ENCODE measurements around the gene ASB6.
A peak's percentile ranks its signal among the peaks of the same experiment; 100 is the strongest.
"Not testable (repeated sequence)": the region's sequence is repeated elsewhere in the genome, so short reads cannot be mapped to it uniquely, and the experiment has no call there.

Gene ASB6

DNA sequence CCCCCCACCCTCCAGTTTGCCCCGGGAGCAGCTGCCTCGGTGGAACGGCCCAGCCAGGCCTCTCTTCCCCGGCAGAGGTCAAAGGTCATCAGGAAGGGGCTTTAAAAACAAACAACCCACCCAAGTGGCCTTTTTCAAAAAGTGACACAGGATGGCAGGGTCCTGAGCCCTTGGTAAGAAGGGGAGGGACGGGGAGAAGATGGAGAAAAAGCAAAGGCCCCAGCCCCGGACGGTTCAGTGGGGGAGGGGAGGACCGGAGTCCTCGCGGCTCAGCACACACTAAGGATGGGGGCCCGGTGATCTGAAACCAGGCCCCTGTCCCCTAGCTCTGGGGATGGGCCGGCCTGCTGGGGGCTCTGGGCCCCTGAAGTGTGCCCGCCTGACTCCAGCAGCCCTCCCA lies 24.6 kb upstream of the ASB6 start:
- no peak for DNase-seq

DNA sequence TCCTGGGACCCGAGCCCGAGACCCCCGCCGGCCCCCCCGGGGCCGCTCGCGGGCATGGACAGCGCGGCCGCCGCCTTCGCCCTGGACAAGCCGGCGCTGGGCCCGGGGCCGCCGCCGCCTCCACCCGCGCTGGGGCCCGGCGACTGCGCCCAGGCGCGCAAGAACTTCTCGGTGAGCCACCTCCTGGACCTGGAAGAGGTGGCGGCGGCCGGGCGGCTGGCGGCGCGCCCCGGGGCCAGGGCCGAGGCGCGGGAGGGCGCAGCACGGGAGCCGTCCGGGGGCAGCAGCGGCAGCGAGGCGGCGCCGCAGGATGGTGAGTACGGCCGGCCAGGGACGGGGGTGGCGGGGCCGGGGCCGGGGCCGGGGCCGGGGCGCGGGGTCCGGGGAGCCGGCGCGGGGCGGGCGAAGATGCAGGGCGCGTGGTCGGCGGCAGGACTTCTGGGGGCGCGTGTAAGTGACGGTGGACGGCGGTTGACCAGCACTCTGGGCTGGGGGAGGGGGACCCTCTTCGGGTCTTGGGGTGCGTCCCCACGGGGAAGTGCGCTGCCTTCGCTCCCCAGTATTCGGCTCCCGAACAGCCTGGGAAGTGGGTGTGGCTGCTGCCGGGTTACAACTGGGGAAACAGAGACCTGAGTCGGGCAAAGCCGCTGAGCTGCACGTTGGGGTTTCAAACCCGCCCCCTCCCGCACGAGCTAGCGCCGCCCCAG lies 24.0 kb upstream of the ASB6 start:
- no peak for DNase-seq

DNA sequence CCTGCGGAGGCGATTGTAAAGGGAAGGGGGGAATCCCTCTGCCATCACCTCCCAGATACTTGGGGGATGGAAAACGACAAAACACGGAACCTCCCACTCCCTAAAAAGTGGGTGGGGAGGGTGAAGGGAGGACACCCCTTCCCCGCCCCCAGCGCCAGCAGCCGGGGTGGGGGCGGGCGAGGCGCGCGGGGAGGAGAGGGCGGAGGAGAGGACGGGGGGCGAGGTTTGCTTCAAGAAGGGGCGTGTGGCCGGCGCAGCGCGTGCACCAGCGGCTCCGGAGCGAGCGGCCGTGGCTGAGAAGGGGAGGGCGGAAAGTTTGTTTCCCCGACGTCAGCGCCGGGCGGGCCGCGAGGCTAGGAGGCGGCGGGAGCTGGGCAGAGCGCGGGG lies 23.4 kb upstream of the ASB6 start, which contains the start of gene PRRX2:
TSS of gene PRRX2 (plus strand) at position 259 of the 387 bp plus-strand sequence. CDS start 221 bp downstream, outside the sequence.
- peak; percentile 32 for DNase-seq

DNA sequence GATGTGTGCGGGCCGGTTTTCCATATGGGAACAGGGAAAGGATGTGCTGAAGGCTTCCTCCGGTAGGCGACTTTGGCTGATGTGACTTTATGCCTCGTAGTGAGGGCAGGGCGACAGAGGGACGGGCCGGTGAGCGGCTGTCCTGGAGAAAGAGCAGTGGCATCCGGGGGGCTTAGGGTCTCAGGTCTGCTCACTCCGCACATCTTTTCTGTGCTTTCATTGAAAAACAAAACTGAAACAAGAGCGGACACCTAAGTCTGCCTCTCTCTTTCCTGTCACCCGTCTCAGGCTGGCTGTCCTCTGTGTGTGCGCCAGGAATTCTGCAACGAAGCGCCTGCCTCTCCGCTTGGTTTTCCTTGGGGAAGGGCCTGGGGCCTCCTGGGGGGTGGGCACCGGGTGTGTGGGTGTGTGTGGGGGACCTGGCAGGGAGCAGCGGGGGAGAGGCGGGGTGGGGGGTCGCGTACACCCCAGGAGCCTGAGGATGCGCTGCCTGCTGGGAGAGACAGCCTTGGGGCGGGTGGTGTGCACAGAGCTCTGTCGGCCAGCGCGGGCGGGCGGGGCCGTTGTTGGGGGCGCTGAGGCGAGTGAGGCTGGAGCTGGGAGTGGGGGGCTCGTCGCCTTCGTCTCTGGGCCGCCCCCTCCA lies 22.9 kb upstream of the ASB6 start:
- DNase-seq: no peak

DNA sequence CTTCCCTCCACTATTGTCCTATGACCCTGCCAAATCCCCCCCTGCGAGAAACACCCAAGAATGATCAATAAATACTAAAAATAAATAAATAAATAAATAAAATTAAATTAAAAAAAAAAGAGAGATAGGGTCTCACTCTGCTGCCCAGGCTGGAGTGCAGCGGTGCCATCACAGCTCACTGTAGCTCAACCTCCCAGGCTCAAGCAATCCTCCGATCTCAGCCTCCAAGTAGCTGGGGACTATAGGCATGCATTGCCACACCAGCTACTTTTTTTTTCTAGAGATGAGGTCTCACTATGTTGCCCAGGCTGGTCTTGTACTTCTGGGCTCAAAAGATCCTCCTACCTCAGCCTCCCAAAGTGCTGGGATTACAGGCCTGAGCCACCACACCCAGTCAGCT lies 20.3 kb upstream of the ASB6 start:
- DNase-seq: not testable (repeated sequence)

DNA sequence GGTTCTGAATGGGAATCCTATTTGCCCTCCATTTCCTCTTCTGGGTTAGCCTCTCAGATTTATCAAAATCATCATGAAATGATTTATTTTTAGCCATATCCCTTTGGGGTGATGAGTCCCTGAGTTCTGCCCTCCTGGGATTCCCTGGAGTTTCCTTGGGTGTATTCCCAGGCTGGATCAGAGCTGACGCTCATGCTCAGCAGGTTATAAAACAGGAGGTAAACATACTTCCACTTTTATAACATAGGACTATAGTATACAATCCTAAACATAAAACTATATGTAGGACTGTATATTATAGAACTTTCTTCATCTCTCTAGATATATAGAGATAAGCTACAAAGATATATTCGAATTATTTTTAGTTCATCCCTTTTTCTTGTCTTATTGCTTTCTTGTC lies 19.1 kb upstream of the ASB6 start:
- no peak for DNase-seq

DNA sequence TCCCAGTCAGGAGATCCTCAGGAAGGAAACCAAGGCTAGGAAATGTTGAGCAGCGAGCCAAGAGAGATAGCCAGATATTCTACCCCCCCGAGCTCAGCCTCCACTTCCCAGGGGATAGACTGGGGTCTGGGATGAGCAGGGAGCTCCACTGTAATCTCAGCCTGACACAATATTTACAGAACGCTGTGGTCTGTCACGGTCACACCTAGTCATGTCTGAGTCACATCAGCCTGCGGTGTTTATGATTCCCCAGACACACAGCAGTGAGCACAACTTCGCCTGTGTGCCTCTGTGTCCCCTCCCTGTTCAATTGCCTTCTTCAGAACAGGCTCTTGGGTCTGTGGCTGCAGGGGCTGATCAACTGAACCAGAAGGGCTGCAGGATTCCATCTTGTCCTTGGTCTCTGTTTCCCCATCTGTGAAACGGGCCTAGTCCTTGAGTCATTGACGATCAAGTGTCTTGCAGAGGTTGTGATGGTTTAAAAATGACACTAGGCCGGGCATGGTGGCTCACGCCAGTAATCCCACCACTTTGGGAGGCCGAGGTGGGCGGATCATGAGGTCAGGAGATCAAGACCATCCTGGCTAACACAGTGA lies 14.9 kb upstream of the ASB6 start:
- no peak for DNase-seq

DNA sequence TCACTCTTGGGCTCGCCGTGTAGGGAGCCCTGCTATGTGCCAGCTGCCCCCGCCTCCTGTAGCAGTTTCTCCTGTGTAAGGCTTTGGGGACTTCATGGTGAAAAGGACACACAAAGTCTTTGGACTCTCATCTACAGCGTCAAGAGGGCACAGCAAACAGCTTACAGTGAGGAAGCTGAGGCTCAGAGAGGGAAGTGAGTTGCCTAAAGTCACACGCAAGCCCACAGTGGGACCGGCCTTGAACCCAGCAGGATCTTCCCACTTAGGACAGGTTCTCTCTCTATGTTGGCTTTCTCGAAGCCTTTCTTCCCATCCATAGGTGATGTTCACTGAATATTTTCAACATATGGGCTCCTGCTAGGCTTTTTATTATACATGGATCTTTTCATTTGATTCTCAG lies 13.7 kb upstream of the ASB6 start:
- no peak for DNase-seq

DNA sequence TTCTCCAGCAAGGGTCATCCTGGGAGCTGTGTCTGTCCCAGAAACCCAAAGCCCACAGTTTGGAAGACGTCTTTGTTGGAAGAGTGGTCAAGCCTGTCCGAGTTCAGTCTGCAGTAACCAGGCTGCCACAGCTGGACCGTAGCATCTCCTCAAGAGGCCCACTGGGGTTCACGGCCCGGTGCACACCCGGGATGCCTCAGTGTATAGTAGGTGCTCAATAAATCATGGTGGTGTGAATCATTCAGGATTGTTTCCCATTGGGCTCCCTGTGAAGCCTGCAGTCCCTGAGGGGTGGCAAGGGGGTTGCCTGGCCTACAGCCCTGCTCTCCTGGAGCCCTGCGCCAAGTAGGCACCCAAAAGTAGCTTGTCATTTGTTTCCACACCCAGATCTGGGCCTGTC lies 13.2 kb upstream of the ASB6 start:
- no peak for DNase-seq

DNA sequence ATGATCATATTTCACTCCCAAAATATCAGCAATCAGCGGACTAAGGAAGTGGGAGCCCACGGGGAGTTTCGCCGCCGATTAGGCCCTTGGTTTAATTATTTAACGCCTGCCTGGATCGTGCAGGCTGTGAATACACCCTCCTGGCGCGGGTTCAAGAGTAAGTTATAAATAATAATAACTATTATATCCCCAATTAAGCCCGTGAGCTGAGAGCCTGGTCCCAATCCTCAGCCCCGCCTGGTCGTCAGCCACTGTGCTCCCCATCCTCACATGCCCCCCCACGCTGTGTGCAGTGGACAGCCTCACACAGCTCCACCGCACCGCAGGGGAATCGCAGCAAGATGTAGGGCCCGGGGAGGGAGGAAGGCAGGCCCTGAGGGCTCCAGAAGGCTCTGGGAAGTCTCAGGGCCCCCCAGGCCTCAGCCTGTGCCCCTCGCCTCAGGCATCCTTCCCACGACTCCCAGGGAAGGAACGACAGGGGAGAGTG lies 12.6 kb upstream of the ASB6 start:
- DNase-seq: no peak

DNA sequence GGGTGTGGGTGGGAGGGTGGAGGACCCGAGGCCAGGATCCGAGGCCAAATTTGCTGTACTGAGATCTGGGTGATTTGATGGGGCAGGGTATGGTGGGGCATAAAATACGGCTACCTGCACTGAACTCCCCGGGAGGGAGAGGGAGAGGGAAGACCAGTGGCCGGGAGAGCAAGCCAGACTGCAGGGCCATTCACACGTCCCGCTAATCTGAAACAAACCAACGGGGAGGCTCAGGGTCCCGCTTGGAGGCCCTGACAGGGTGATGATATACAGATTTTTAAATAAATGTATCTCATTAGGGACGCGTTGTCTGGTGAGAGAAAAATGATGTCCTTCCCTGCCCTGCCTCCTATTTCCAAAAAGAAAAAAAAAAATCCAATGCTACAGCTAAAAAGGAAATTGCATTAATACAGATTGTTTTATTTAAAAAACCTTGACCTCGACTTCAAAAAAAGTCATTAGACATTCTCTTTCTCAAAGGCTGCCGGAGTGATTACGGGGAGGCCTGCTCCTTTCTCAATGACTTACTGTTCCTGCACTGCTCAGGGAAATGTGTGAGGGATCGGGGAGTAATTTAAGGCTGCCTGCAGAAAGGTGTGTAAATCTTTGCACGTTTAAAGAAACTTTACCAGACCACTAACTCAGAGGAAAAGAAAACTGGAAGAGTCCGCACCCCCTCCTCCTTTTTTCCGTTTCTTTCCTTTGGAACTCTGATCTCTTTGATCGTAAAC lies 12.0 kb upstream of the ASB6 start:
- no peak for DNase-seq

DNA sequence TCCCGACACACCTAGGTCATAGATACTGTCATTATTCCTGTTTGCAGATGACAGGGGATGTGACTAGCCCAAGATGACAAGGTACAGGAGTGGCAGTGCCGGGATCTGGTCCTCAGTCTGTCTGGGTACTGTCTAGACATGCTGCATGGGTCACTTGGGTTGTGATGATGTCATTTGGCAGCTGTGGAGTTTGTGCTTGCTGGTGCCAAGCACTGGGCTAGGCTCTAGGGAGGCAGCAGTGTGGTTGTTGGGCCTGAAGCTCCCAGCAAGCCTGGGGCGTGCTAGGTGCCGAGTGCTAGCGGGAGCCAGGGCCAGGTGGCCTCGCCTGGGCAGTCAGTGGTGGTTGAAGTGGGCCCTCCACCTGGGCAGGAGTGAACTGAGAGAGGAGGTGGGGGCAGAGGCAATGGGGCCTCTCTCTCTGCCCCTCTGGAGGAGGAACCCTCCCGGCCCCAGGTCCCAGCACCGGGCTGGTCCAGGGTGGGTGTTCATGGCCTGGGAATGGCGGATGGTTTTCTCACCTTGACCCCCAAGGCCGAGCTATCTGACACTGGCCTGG lies 8.8 kb upstream of the ASB6 start:
- no peak for DNase-seq

DNA sequence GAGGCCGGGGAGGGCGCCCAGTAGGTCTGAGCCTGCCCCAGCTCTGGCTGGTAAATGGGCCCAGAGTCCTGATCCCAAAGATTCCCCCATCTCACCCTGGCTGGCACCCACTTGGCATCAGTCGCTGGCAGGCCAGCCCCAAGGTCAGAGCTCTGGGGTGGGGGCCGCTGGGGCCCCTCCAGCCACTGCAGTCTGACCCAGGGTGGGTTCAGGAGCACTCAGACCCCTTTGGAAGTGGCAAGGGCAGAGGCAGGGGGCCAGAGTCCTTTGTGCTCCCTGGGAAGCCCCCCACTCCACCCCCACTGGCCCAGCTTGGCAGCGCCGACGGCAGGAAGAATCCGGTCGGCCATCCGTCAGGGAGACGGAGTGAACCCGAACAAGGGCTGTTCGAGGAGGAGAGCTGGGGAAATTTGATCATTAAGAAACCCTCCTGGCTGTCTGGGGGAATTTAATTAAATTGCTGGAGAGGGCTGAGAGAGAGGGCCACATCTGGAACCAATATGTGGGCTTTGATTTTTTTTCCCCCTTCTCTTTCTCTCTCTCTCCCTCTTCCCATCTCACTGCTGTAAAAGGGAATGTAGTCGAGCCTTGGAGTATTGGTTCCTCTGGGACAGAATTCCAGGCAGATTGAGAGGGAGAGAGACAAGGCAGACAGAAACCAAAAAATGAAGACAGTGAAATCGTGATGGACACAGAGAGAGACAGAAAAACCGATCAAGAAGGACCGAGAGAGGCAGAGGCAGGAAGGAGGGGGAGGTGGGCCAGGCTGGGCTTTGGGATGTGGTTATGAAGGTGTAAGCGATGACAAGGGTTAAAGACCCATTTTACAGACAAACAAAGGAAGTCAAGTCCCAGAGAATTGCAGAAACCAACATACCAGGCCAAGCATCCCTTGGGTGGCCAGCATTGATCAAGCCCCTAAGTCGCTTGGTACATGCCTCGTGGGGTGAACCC lies 8.1 kb upstream of the ASB6 start:
- DNase-seq: no peak

DNA sequence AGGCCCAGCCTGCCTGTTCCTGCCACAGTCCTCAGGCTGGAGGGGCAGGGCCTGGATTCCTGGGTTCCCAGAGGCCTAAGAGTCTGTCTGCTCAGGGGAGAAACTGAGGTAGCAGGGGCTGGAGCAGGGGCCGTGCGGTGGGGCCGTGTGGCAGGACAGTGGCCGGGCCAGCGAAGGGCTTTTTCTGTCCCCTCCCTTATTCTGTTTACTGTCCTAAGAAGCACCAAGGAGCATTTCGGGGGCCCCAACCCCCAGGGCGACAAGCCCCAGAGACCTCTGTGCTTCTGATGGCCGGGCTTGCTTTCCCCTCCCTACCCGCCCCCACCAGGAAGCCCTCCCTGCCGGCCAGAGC lies 6.8 kb upstream of the ASB6 start:
- no peak for DNase-seq

DNA sequence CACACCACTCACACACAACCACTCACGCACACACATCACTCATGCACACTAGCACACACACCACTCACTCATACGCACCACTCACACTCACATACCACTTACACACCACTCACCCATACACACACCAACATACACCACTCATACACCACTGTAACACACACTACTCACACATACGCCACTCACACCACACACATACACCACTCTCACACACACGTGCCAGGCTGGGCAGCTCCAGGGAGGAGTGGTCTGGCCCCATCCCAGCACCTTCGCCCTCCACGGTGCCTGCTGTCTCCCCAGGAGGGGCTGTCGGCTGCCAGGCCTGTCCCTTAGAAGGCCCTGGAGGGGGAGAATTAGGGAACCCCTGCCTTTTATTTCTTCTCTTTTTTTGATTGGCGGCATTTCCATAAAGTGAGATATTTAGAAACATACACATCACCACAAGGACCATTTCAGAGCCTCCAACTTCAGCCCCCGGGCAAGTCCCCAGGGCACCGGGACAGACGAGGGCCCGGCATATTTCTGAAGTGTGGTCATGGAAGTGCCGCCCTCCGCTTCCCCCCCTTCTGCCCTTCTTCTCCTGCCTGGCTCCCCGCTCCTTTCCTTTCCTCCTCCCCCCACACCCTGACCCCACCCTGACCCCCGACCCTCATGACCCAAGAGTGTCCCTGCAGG lies 6.3 kb upstream of the ASB6 start:
- DNase-seq: no peak

DNA sequence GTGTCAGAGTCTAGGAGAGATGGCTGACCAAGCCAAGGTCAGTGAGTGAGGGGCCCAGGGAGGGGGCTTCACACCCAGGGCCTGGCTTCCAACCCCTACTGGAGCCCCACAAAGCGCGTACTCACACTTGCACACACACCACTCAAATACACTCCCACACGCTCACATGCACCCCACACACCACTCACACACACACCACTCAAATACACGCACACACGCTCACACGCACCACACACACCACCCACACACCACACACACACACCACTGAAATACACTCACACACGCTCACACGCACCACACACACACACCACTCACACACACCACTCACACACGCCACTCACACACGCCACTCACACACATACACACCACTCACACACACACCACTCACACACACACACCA lies 5.7 kb upstream of the ASB6 start:
- DNase-seq: no peak

DNA sequence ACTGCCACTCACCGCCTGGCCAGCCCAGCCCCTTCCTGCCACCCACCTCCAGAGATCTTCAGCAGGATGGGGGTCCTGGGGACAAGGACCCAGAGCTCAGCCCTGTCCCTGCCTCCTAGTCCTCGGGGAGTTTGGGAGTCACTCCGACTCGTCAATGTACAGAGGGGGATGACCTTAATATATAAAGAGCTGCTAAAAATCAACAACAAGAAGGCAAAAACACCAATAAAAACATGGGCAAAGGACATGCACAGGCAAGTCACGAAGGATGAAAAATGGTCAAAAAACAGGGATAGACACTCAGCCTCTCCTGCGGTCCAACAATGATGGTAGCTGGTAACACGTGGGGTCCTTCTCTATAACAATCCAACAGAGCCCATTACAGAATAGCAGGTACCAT lies 4.7 kb upstream of the ASB6 start:
- no peak for DNase-seq

DNA sequence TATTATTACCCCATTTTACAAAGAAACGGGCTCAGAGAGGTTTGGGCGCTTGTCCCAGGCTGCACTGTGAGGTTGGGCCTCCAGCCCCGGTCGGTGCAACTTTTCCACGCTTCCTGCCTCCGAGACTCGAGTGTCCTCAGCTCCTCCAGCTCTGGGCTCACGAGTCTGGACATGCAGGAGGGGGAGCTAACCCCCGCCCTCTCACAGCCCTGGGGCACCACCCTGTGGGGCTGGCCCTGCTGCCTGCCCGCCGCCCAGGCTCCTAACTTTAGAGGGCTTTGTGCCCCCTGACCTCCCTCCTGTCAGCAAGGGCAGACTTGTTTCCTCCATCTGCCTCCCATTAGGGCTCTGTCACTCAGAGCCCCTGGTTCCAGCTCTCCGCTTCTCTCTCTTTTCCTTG lies 4.3 kb upstream of the ASB6 start:
- DNase-seq: no peak

DNA sequence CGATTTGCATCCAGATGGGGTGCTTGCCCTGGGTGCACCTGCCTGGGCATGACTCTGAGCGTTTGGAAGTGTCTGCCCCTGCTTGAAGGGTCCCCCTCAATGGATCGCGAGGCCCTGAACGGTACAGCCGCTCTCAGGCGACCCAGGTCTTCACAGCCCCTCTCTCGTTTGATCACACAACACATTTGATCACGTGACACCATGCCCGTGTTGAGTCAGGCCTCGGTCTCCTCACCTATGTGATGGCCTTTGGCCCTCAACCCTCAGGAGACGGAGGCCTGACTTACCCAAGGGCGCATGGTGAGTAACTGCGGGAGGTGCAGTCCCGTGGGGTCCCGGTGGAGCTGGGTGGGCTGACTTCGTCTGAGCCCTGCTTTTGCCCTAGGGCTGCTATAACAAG lies 3.0 kb upstream of the ASB6 start:
- DNase-seq: no peak

DNA sequence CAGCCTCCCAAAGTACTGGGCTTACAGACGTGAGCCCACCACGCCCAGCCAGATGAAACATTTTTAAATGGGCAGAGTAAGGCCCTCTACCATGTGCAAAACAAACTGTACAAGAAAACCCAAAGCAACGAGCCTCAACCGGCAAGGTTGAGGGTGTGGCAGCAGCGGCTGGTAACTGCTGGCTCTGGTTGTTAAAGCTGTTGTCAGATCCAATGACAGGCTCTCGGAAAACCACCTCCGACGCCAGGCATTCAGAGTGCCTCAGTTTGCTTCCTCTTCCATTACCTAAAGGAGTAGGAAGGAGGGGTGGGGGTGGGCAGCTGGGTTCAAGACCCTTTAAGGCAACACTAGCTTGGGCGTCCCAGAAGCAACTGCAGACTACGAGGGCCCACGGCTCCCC lies 2.4 kb upstream of the ASB6 start:
- DNase-seq: no peak

DNA sequence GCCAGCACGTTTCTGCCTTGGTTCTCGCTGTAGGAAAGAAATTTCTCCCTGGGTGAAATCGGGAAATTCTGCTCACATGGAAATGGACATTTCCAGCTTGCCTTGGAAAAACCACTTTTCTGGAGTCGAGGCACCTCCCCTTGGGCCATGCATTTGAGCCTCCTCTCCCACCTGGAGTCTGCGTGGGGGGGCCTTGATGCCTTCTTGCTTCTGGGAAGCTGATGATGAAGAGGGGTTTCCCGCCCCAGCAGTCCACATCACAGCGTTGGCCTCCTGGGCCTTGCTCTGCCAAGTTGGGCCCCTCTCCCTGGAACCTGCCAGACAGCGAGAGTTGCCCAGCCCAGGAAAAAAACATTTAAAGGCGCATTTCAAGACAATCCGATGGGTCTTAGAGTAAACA lies 1.8 kb upstream of the ASB6 start:
- no peak for DNase-seq
